ENCODE measurements around the gene PACC1.
"Not testable (repeated sequence)": the region's sequence is repeated elsewhere in the genome, so short reads cannot be mapped to it uniquely, and the experiment has no call there.

Gene PACC1

DNA sequence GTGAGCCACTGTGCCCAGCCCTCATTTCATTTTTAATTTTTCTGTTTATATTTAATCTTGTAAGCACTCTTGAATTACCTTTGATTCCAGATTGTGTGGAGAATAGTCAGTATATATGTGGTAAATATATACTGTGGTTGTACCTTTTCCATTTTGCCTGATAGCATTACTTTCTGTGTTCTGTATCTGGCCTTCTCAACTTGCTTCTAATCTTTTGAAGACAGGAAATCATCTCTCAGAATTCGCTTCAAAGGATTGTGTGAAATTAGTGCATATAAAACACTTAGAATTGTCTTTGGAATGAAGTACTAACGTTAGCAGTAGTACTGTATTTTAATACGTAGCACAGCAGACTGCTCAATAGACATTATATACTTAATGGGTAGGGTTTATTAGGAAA lies 91.6 kb downstream of the PACC1 start:
- no peak for DNase-seq

DNA sequence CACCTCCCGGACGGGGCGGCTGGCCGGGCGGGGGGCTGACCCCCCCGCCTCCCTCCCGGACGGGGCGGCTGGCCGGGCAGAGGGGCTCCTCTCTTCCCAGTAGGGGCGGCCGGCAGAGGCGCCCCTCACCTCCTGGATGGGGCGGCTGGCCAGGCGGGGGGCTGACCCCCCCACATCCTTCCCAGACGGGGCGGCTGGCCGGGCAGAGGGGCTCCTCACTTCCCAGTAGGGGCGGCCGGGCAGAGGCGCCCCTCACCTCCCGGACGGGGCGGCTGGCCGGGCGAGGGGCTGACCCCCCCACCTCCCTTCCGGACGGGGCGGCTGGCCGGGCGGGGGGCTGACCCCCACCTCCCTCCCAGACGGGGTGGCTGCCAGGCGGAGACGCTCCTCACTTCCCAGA lies 93.7 kb downstream of the PACC1 start:
- not testable (repeated sequence) for DNase-seq

DNA sequence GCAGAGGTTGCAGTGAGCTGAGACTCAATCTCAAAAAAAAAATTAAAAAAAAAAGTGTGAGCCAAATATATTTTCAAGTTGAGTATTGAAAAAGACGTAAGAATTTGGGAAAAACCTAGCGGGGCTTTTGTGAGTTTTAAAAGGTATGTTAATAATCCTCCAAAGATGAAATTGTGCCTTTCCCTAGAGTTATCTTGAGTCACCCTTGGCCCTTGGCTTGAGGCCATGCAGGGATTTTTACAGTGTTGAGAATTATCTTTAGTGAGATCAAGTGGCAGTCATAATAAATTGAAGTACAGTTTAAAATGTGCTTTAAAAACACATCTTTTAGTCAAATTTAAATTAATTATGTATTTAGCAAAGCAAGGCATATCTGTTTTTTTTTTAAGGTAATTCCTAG lies 96.8 kb downstream of the PACC1 start:
- no peak for DNase-seq

DNA sequence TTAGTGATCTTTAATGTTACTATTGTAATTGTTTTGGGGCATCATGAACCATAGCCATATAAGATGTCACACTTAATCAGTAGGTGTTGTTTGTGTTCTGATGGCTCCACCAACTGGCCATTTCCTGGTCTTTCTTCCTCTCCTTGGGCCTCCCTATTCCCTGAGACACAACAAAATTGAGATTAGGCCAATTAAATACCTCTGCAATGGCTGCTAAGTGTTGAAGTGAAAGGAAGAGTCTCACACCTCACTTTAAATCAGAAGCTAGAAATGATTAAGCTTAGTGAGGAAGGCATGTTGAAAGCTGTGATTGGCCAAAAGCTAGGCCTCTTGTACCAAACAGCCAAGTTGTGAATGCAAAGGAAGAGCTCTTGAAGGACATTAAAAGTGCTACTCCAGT lies 98.8 kb downstream of the PACC1 start:
- DNase-seq: no peak

DNA sequence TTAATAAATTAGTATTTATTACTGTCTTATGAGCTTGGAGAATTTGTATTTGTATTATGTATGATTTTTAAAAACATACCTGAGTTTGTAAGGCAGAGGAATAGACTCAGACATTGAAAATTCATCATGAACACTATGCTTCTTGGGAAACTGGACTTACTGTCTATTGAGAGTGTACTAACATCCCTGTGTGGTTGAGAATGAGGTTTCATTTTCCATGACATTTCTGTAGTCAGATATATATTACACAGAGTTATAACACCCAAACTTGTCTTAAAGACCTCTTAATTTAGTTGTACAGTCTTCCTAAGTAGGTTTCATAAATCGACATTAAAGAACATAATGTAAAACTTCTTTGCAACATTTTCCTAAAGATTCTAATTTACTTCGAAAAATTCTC lies 99.5 kb downstream of the PACC1 start:
- DNase-seq: no peak
